Keratinocyte (primary cell): ENCODE results near the gene PER1. TPM values are rescaled to one million over a fixed set of nuclear protein-coding genes. Genes with fewer than 3 reads are reported as not detected.

Experiments
- DNase-seq: peaks from one replicate; pipeline ENCODE4 v3.0.0-alpha.2; 2011; ENCODE audit warnings: low read depth, missing footprints, low spot score
- FAIRE-seq: peaks from 2 replicates; lab custom pipeline; 2011; peaks lifted over from hg19 to GRCh38; lab: Jason Lieb, UNC
- H2AFZ ChIP-seq: 2 replicates; pipeline ENCODE4 v1.6.0; 2012; ENCODE audit warnings: low read length, control low read depth, inconsistent platforms; ENCODE audit not compliant: control insufficient read depth
- H3K27ac ChIP-seq: 2 replicates; pipeline ENCODE4 v1.5.1; 2011; ENCODE audit warnings: low read length; ENCODE audit not compliant: control insufficient read depth, insufficient read depth
- H3K27me3 ChIP-seq: 3 replicates; pipeline ENCODE4 v1.6.0; 2011; ENCODE audit warnings: low read length; ENCODE audit not compliant: control insufficient read depth, insufficient read depth; ENCODE audit errors: extremely low read depth
- H3K36me3 ChIP-seq, 2 experiments: 2 replicates in 1 of 2; 3 replicates in 1 of 2; pipeline ENCODE4 v1.5.1; 2011; ENCODE audit warnings: low read length in 2 of 2, mild to moderate bottlenecking in 1 of 2; ENCODE audit not compliant: control insufficient read depth in 2 of 2, insufficient read depth in 2 of 2; ENCODE audit errors: extremely low read depth in 1 of 2
- H3K4me1 ChIP-seq: 3 replicates; pipeline ENCODE4 v1.5.1; 2011; ENCODE audit warnings: low read length; ENCODE audit not compliant: control insufficient read depth, insufficient read depth; ENCODE audit errors: extremely low read depth
- H3K4me2 ChIP-seq: 3 replicates; pipeline ENCODE4 v1.6.0; 2011; ENCODE audit warnings: low read depth, low read length; ENCODE audit not compliant: control insufficient read depth, insufficient read depth; ENCODE audit errors: extremely low read depth
- H3K4me3 ChIP-seq, 3 experiments: fragments of 200-600 bp in 1 of 3; sonication (generic) in 1 of 3; 2 replicates in 2 of 3; 3 replicates in 1 of 3; pipeline ENCODE4 v1.5.1; 2011 to 2016; ENCODE audit warnings: low read length in 3 of 3, mild to moderate bottlenecking in 3 of 3, control low read depth in 2 of 3, inconsistent platforms in 1 of 3, low read depth in 1 of 3, mixed read lengths in 1 of 3, mixed run types in 1 of 3, moderate library complexity in 1 of 3; ENCODE audit not compliant: control insufficient read depth in 2 of 3, insufficient read depth in 2 of 3; ENCODE audit errors: extremely low read depth in 1 of 3
- H3K79me2 ChIP-seq: 2 replicates; pipeline ENCODE4 v1.6.0; 2012; ENCODE audit warnings: low read length; ENCODE audit not compliant: control insufficient read depth, insufficient read depth
- H3K9ac ChIP-seq: 3 replicates; pipeline ENCODE4 v1.6.0; 2011; ENCODE audit warnings: low read length; ENCODE audit not compliant: control insufficient read depth, insufficient read depth; ENCODE audit errors: extremely low read depth
- H3K9me1 ChIP-seq: 3 replicates; pipeline ENCODE4 v1.6.0; 2011; ENCODE audit warnings: low read length; ENCODE audit not compliant: control insufficient read depth, insufficient read depth; ENCODE audit errors: extremely low read depth
- H3K9me3 ChIP-seq: 2 replicates; pipeline ENCODE4 v1.5.1; 2012; ENCODE audit warnings: low read depth, low read length; ENCODE audit not compliant: control insufficient read depth
- H4K20me1 ChIP-seq: 3 replicates; pipeline ENCODE4 v1.6.0; 2011; ENCODE audit warnings: low read length; ENCODE audit not compliant: control insufficient read depth, insufficient read depth; ENCODE audit errors: extremely low read depth
- CTCF ChIP-seq, 3 experiments: IDR thresholded peaks in 1 of 3; conservative IDR thresholded peaks in 1 of 3; optimal IDR thresholded peaks in 1 of 3; 2 replicates in 2 of 3; 3 replicates in 1 of 3; pipeline versions ENCODE3 to v1.5.1; 2011; ENCODE audit warnings: low read length in 3 of 3, mild to moderate bottlenecking in 3 of 3, moderate library complexity in 2 of 3, control low read depth in 1 of 3, inconsistent platforms in 1 of 3; ENCODE audit not compliant: insufficient read depth in 2 of 3; ENCODE audit errors: extremely low read depth in 1 of 3
- EZH2 ChIP-seq: IDR thresholded peaks from one replicate; pipeline ENCODE4 v1.6.1; 2012; ENCODE audit warnings: inconsistent platforms, mild to moderate bottlenecking, low read length, moderate library complexity
- dilution Hi-C: fragments of 300-500 bp; cut with MboI; formaldehyde crosslinking; loops from one replicate; pipeline ENCODE4 v1.7.0; 2020; ENCODE audit warnings: low sequenced_read_pairs; ENCODE audit not compliant: extremely low pct_ligation_motif_present
- polyA plus RNA-seq, 5 experiments: library from polyadenylated mRNA; depleted of rRNA in 3 of 5; stranded (reverse) in 3 of 5; stranded (forward) in 1 of 5; unstranded in 1 of 5; fragments of >200 nt; gene quantifications; 1 replicate in 1 of 5; 2 replicates in 3 of 5; 3 replicates in 1 of 5; pipeline versions ENCODE4 v1.2.1 to v1.2.3, GENCODE V29; 2011 to 2012; ENCODE audit warnings: missing spikeins in 2 of 5, low read depth in 1 of 5, low replicate concordance in 1 of 5

Gene PER1
- polyA plus RNA-seq, 1 donor (not counting 4 experiments of a cell fraction or from before 2014, with no cell fraction given), result 15.1 TPM

DNA sequence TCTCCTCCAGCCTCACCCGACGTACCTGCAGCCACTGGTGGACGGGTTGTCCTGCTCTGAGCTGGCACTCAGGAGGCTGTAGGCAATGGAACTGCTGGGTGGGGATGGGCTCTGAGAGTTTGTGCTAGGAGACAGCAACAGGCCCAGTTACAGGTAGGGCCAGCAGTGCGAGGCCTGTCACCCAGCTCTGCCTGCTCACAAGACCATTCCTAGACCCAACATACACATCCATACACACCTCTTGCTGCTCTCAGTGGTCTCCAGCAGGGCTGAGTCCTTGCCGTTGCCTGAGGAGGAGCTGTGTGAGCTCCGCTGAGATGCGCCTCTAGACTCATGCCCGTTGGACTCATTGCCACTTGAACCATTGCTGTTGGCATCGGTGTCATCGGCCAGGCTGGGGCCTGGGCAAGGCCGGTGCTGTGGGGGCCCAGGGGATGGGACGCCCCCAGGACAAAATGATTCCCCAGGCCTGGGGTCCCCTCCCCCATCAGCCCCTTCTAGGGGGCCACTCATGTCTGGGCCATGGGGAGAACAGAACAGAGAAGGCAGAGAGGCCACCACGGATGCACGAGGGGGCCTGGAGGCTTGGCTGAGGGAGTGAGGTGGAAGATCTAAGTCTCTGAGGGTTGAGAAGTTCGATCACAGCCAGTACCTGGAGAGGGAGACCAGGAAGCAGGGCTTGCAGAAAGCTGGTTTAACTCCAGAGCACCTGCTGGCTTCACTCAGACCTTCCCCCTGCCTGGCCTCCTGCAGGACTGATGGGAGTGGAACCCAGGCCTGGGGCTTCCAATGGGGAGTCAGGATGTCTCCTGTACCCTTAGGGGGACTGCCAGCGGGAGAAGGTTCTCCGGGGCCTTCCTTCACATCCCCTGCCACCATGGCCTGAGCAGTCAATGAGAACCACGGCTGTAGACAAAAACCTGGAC lies 1.7 kb downstream of the PER1 start:
- H3K4me1 ChIP-seq, result peaks cover 33% of the 10 kb centered on the region
- no peaks in the 10 kb centered on the region for H3K27me3 ChIP-seq
- no peaks in the 10 kb centered on the region for H3K9me3 ChIP-seq
- H3K36me3 ChIP-seq, result peaks cover 45 to 60% of the 10 kb centered on the region in 2 experiments
- H3K4me3 ChIP-seq, result peak overlapping the region in 2 of 3 experiments; percentile 62 to 86
- FAIRE-seq, result no peak
- no peak for DNase-seq
- dilution Hi-C loops, result no loop called here
- H3K4me2 ChIP-seq, result peak overlapping the region; percentile 90
- H3K27ac ChIP-seq, result peak overlapping the region; percentile 13
- no peak overlapping the region for H2AFZ ChIP-seq
- TF ChIP-seq CTCF (optimal IDR thresholded peaks at IDR 0.05 in 1 of 3, IDR thresholded peaks at IDR 0.05 in 1 of 3, conservative IDR thresholded peaks at IDR 0.05 in 1 of 3; ENCODE audit: extremely low read depth in 1 of 3, insufficient read depth in 2 of 3, low read length in 3 of 3) (no peak), EZH2 (no peak)
- peaks cover 11% of the 10 kb centered on the region for H3K9me1 ChIP-seq
- H3K79me2 ChIP-seq, result peaks cover 46% of the 10 kb centered on the region
- peak overlapping the region; percentile 100 for H3K9ac ChIP-seq
- H4K20me1 ChIP-seq, result peaks cover 18% of the 10 kb centered on the region

- H4K20me1 ChIP-seq, result peaks cover 18% of the 10 kb centered on the region
- dilution Hi-C loops, result no loop called here
- no peaks in the 10 kb centered on the region for H3K27me3 ChIP-seq
- FAIRE-seq (no peak), DNase-seq (no peak)
- no peak overlapping the region for H3K4me2 ChIP-seq
- peaks cover 33% of the 10 kb centered on the region for H3K4me1 ChIP-seq
- H3K9me3 ChIP-seq, result no peaks in the 10 kb centered on the region
- H3K36me3 ChIP-seq, result peaks cover 48 to 63% of the 10 kb centered on the region in 2 experiments
- TF ChIP-seq CTCF (optimal IDR thresholded peaks at IDR 0.05 in 1 of 3, IDR thresholded peaks at IDR 0.05 in 1 of 3, conservative IDR thresholded peaks at IDR 0.05 in 1 of 3; ENCODE audit: extremely low read depth in 1 of 3, insufficient read depth in 2 of 3, low read length in 3 of 3) (no peak), EZH2 (no peak)
- H3K79me2 ChIP-seq, result peaks cover 37% of the 10 kb centered on the region
- no peak overlapping the region for H3K27ac ChIP-seq
- no peak overlapping the region for H3K9ac ChIP-seq
- H3K4me3 ChIP-seq, result no peak overlapping the region
- no peak overlapping the region for H2AFZ ChIP-seq
- H3K9me1 ChIP-seq, result peaks cover 11% of the 10 kb centered on the region
Observed at GRCh38 chr17:8149419-8150193, 2.6 kb downstream of the PER1 start.
